H9 (cell line): ENCODE measurements around the gene SLC37A4. TPM values are rescaled to one million over a fixed set of nuclear protein-coding genes. Genes with fewer than 3 reads are reported as not detected.

Source experiments
- DNase-seq: peaks from one replicate; pipeline ENCODE4 v3.0.0-alpha.2; 2017
- H2AFZ ChIP-seq: one replicate; pipeline ENCODE4 v1.6.1; 2013; ENCODE audit warnings: mild to moderate bottlenecking, low read length, control low read depth, moderate library complexity
- H2AK5ac ChIP-seq: 2 replicates; pipeline ENCODE4 v1.6.1; 2013; ENCODE audit warnings: low read length, control low read depth, mixed read lengths; ENCODE audit not compliant: insufficient read length
- H2BK120ac ChIP-seq: one replicate; pipeline ENCODE4 v1.6.1; 2013; ENCODE audit warnings: low read depth, mild to moderate bottlenecking, low read length, control low read depth, inconsistent platforms; ENCODE audit not compliant: poor library complexity, severe bottlenecking
- H2BK12ac ChIP-seq: 2 replicates; pipeline ENCODE4 v1.6.1; 2013; ENCODE audit warnings: low read length, control low read depth, mixed read lengths, low read depth; ENCODE audit not compliant: insufficient read length
- H2BK15ac ChIP-seq: 2 replicates; pipeline ENCODE4 v1.6.1; 2013; ENCODE audit warnings: low read depth, low read length, control low read depth
- H2BK20ac ChIP-seq: one replicate; pipeline ENCODE4 v1.6.1; 2013; ENCODE audit warnings: low read depth, mild to moderate bottlenecking, low read length, control low read depth, inconsistent platforms; ENCODE audit not compliant: poor library complexity, severe bottlenecking
- H2BK5ac ChIP-seq: 2 replicates; pipeline ENCODE4 v1.6.1; 2013; ENCODE audit warnings: low read length, control low read depth, mixed read lengths; ENCODE audit not compliant: insufficient read length
- H3K14ac ChIP-seq: 2 replicates; pipeline ENCODE4 v1.6.1; 2013; ENCODE audit warnings: low read length, control low read depth; ENCODE audit not compliant: insufficient read depth
- H3K18ac ChIP-seq: 2 replicates; pipeline ENCODE4 v1.6.1; 2013; ENCODE audit warnings: low read depth, mild to moderate bottlenecking, mixed read lengths, low read length, control low read depth; ENCODE audit not compliant: insufficient read length
- H3K23ac ChIP-seq: 2 replicates; pipeline ENCODE4 v1.6.1; 2013; ENCODE audit warnings: low read length, control low read depth, mixed read lengths, low read depth; ENCODE audit not compliant: insufficient read length
- H3K23me2 ChIP-seq: 2 replicates; pipeline ENCODE4 v1.6.1; 2013; ENCODE audit warnings: low read depth, mild to moderate bottlenecking, mixed read lengths, low read length, control low read depth; ENCODE audit not compliant: insufficient read length, poor library complexity, severe bottlenecking
- H3K27ac ChIP-seq: 2 replicates; pipeline ENCODE4 v1.5.1; 2013; ENCODE audit warnings: low read length, control low read depth, mixed read lengths, low read depth; ENCODE audit not compliant: insufficient read length
- H3K27me3 ChIP-seq: 2 replicates; pipeline ENCODE4 v1.6.1; 2013; ENCODE audit warnings: low read length, control low read depth, inconsistent platforms; ENCODE audit not compliant: insufficient read depth
- H3K4ac ChIP-seq: 2 replicates; pipeline ENCODE4 v1.6.1; 2013; ENCODE audit warnings: low read depth, mild to moderate bottlenecking, control low read depth, inconsistent platforms, low read length, moderate library complexity
- H3K4me1 ChIP-seq: 2 replicates; pipeline ENCODE4 v1.6.1; 2013; ENCODE audit warnings: low read length, control low read depth, inconsistent platforms; ENCODE audit not compliant: insufficient read depth
- H3K4me2 ChIP-seq: 2 replicates; pipeline ENCODE4 v1.6.1; 2013; ENCODE audit warnings: low read length, control low read depth, mixed read lengths; ENCODE audit not compliant: insufficient read length, insufficient read depth
- H3K56ac ChIP-seq: 2 replicates; pipeline ENCODE4 v1.6.1; 2013; ENCODE audit warnings: low read depth, mild to moderate bottlenecking, mixed read lengths, low read length, control low read depth; ENCODE audit not compliant: insufficient read length
- H3K79me1 ChIP-seq: 2 replicates; pipeline ENCODE4 v1.6.1; 2013; ENCODE audit warnings: low read depth, mild to moderate bottlenecking, moderate library complexity, low read length, control low read depth, inconsistent platforms; ENCODE audit not compliant: insufficient read depth, poor library complexity, severe bottlenecking
- H3K79me2 ChIP-seq: 2 replicates; pipeline ENCODE4 v1.6.1; 2013; ENCODE audit warnings: low read length, control low read depth, inconsistent platforms; ENCODE audit not compliant: insufficient read depth
- H3K9ac ChIP-seq: 2 replicates; pipeline ENCODE4 v1.6.1; 2013; ENCODE audit warnings: low read length, control low read depth, mixed read lengths; ENCODE audit not compliant: insufficient read length; ENCODE audit errors: extremely low read depth
- H3K9me3 ChIP-seq: one replicate; pipeline ENCODE4 v1.6.1; 2013; ENCODE audit warnings: low read depth, low read length, inconsistent platforms; ENCODE audit not compliant: control insufficient read depth
- H3T11ph ChIP-seq: one replicate; pipeline ENCODE4 v1.6.1; 2013; ENCODE audit warnings: mild to moderate bottlenecking, low read length, control low read depth, inconsistent platforms
- H4K20me1 ChIP-seq: one replicate; pipeline ENCODE4 v1.6.1; 2013; ENCODE audit not compliant: control insufficient read depth, insufficient read length, insufficient read depth
- H4K5ac ChIP-seq: 2 replicates; pipeline ENCODE4 v1.6.1; 2013; ENCODE audit warnings: low read depth, mild to moderate bottlenecking, mixed read lengths, low read length, control low read depth; ENCODE audit not compliant: insufficient read length
- H4K8ac ChIP-seq: replicated peaks from 2 replicates; pipeline ENCODE4 v1.6.1; 2013; ENCODE audit warnings: low read length, control low read depth, mixed read lengths, low read depth; ENCODE audit not compliant: insufficient read length
- H4K91ac ChIP-seq: 2 replicates; pipeline ENCODE4 v1.6.1; 2013; ENCODE audit warnings: low read depth, mild to moderate bottlenecking, moderate library complexity, mixed read lengths, low read length, control low read depth; ENCODE audit not compliant: insufficient read length
- H3K27ac Mint-ChIP-seq, 3 experiments: 2 replicates in 2 of 3; 3 replicates in 1 of 3; pipeline ENCODE4 v1.8.0; 2020 to 2021; ENCODE audit warnings: mixed read lengths in 3 of 3, mild to moderate bottlenecking in 1 of 3, moderate library complexity in 1 of 3
- H3K27me3 Mint-ChIP-seq: 2 replicates; pipeline ENCODE4 v1.8.0; 2021; ENCODE audit warnings: low read depth, mild to moderate bottlenecking, moderate library complexity, mixed read lengths
- H3K36me3 Mint-ChIP-seq, 3 experiments: 2 replicates in 2 of 3; 3 replicates in 1 of 3; pipeline ENCODE4 v1.8.0; 2020 to 2021; ENCODE audit warnings: low read depth in 3 of 3, mixed read lengths in 3 of 3; ENCODE audit not compliant: insufficient read depth in 1 of 3
- H3K4me1 Mint-ChIP-seq, 2 experiments: 2 replicates each; pipeline ENCODE4 v1.8.0; 2020; ENCODE audit warnings: mixed read lengths in 2 of 2
- H3K4me3 Mint-ChIP-seq, 2 experiments: 2 replicates in 1 of 2; 3 replicates in 1 of 2; pipeline ENCODE4 v1.8.0; 2020 to 2021; ENCODE audit warnings: mild to moderate bottlenecking in 2 of 2, mixed read lengths in 2 of 2, moderate library complexity in 1 of 2
- H3K9me3 Mint-ChIP-seq, 2 experiments: 2 replicates in 1 of 2; 3 replicates in 1 of 2; pipeline ENCODE4 v1.8.0; 2020; ENCODE audit warnings: mild to moderate bottlenecking in 2 of 2, mixed read lengths in 2 of 2, moderate library complexity in 1 of 2
- WGBS: extraction: QIAGEN DNeasy Blood & Tissue Kit; methylation state at CpG from one replicate; pipeline ENCODE4 v1.1.7; 2013; ENCODE audit warnings: missing lambda C conversion rate, low lambda C conversion rate, mixed read lengths; ENCODE audit not compliant: insufficient read length; ENCODE audit errors: extremely low coverage; 5-methylcytosine and 5-hydroxymethylcytosine counted together
- total RNA-seq: library from RNA; stranded (reverse); gene quantifications from 2 replicates; pipeline ENCODE4 v1.2.1, GENCODE V29; 2021
- TF ChIP-seq, protein P1 (sequence below): fragments of 200-600 bp; sonication (generic); conservative IDR thresholded peaks from 3 replicates; pipeline ENCODE4 v1.8.0; 2021; ENCODE audit warnings: antibody characterized with exemption, mild to moderate bottlenecking

SLC37A4 gene
- total RNA-seq, 1 experiment from 2014 or later, result 41.0 TPM

GRCh38 chr11:119011476-119012053 is 19.1 kb downstream of the SLC37A4 start:
- no peak overlapping the region for H2BK20ac ChIP-seq
- H4K5ac ChIP-seq, result no peak overlapping the region
- TF ChIP-seq, protein P1, sequence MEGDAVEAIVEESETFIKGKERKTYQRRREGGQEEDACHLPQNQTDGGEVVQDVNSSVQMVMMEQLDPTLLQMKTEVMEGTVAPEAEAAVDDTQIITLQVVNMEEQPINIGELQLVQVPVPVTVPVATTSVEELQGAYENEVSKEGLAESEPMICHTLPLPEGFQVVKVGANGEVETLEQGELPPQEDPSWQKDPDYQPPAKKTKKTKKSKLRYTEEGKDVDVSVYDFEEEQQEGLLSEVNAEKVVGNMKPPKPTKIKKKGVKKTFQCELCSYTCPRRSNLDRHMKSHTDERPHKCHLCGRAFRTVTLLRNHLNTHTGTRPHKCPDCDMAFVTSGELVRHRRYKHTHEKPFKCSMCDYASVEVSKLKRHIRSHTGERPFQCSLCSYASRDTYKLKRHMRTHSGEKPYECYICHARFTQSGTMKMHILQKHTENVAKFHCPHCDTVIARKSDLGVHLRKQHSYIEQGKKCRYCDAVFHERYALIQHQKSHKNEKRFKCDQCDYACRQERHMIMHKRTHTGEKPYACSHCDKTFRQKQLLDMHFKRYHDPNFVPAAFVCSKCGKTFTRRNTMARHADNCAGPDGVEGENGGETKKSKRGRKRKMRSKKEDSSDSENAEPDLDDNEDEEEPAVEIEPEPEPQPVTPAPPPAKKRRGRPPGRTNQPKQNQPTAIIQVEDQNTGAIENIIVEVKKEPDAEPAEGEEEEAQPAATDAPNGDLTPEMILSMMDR, result no peak
- no peak overlapping the region for H3K27ac ChIP-seq
- H3T11ph ChIP-seq, result no peak overlapping the region
- H3K79me2 ChIP-seq, result no peaks in the 10 kb centered on the region
- no peaks in the 10 kb centered on the region for H3K27me3 ChIP-seq
- peaks cover 2% of the 10 kb centered on the region for H3K79me1 ChIP-seq
- H3K27ac Mint-ChIP-seq, result no peak overlapping the region; a peak in 1 of 7 replicates
- no peak overlapping the region for H3K4ac ChIP-seq
- H3K23me2 ChIP-seq, result no peaks in the 10 kb centered on the region
- H3K56ac ChIP-seq, result no peak overlapping the region
- no peak overlapping the region for H3K4me3 Mint-ChIP-seq
- no peak overlapping the region for H3K18ac ChIP-seq
- DNase-seq, result no peak
- H2AFZ ChIP-seq, result no peak overlapping the region
- H4K8ac ChIP-seq, result no peak overlapping the region
- no peak overlapping the region for H3K9ac ChIP-seq
- no peak overlapping the region for H3K4me2 ChIP-seq
- H3K14ac ChIP-seq, result no peak overlapping the region
- H3K9me3 ChIP-seq, result no peaks in the 10 kb centered on the region
- WGBS, result no CpG with 5 or more reads among the region's 6 CpGs
- no peak overlapping the region for H2BK12ac ChIP-seq
- no peaks in the 10 kb centered on the region for H3K9me3 Mint-ChIP-seq
- no peak overlapping the region for H2AK5ac ChIP-seq
- H3K4me1 Mint-ChIP-seq, result peaks cover 0 to 6% of the 10 kb centered on the region in 2 experiments; a peak in 2 of 4 replicates
- H2BK120ac ChIP-seq, result no peak overlapping the region
- H3K23ac ChIP-seq, result no peak overlapping the region
- H2BK15ac ChIP-seq, result no peak overlapping the region
- no peaks in the 10 kb centered on the region for H4K20me1 ChIP-seq
- H3K27me3 Mint-ChIP-seq, result no peaks in the 10 kb centered on the region
- no peak overlapping the region for H2BK5ac ChIP-seq
- peaks cover 54 to 92% (median 76%) of the 10 kb centered on the region in 3 experiments; a peak in 6 of 7 replicates for H3K36me3 Mint-ChIP-seq
- H3K4me1 ChIP-seq, result no peaks in the 10 kb centered on the region
- no peak overlapping the region for H4K91ac ChIP-seq
